H1 (cell line): Measurements from ENCODE around the gene MFN1. TPM values are rescaled to one million over a fixed set of nuclear protein-coding genes. Genes with fewer than 3 reads are reported as not detected.

ENCODE experiments used
- CTCF ChIA-PET: fragments of 300-600 bp; sonication (Branson Sonifier 250); formaldehyde crosslinking; loops from one replicate; lab custom pipeline; 2021; ENCODE audit not compliant: partially characterized antibody; lab: Charles Lee
- POLR2A ChIA-PET: fragments of 300-600 bp; sonication (Branson Sonifier 250); formaldehyde crosslinking; loops from one replicate; lab custom pipeline; 2021; ENCODE audit warnings: inconsistent platforms; ENCODE audit not compliant: partially characterized antibody; lab: Charles Lee
- DNase-seq, 2 experiments: peaks; one replicate each; pipeline versions ENCODE4 v3.0.0 to v3.0.0-alpha.2; 2010 to 2022; ENCODE audit warnings: low spot score in 2 of 2, low read depth in 1 of 2, mixed read lengths in 1 of 2
- FAIRE-seq: peaks from 2 replicates; lab custom pipeline; 2011; peaks lifted over from hg19 to GRCh38; lab: Jason Lieb, UNC
- H2AFZ ChIP-seq: 2 replicates; pipeline ENCODE4 v1.8.1; 2012; ENCODE audit warnings: low read length, inconsistent platforms
- H2AK5ac ChIP-seq: 2 replicates; pipeline ENCODE4 v1.6.1; 2013; ENCODE audit warnings: low read depth, low read length
- H2BK120ac ChIP-seq: replicated peaks from 2 replicates; pipeline ENCODE3; 2013; ENCODE audit warnings: low read depth, low read length, inconsistent platforms
- H2BK12ac ChIP-seq: 2 replicates; pipeline ENCODE4 v1.6.1; 2013; ENCODE audit warnings: low read depth, low read length
- H2BK15ac ChIP-seq: 2 replicates; pipeline ENCODE4 v1.6.1; 2013; ENCODE audit warnings: low read length
- H2BK20ac ChIP-seq: 2 replicates; pipeline ENCODE4 v1.6.1; 2013; ENCODE audit warnings: low read length
- H2BK5ac ChIP-seq: 2 replicates; pipeline ENCODE4 v1.6.1; 2013; ENCODE audit warnings: low read depth, low read length
- H3K14ac ChIP-seq: 2 replicates; pipeline ENCODE4 v1.6.1; 2013; ENCODE audit warnings: inconsistent platforms; ENCODE audit not compliant: insufficient read length
- H3K18ac ChIP-seq: 2 replicates; pipeline ENCODE4 v1.6.1; 2013; ENCODE audit warnings: low read length; ENCODE audit errors: extremely low read depth
- H3K23ac ChIP-seq: 2 replicates; pipeline ENCODE4 v1.6.1; 2013; ENCODE audit warnings: inconsistent platforms; ENCODE audit not compliant: insufficient read length
- H3K23me2 ChIP-seq: 2 replicates; pipeline ENCODE4 v1.6.1; 2013; ENCODE audit warnings: low read depth, low read length
- H3K27ac ChIP-seq: 2 replicates; pipeline ENCODE4 v1.6.1; 2011; ENCODE audit warnings: low read depth, low read length, inconsistent platforms
- H3K27me3 ChIP-seq, 4 experiments: replicated peaks in 1 of 4; 1 replicate in 1 of 4; 2 replicates in 3 of 4; pipeline versions ENCODE4 v1.6.1 to v1.8.1; 2011 to 2013; ENCODE audit warnings: low read length in 3 of 4, mild to moderate bottlenecking in 3 of 4, inconsistent platforms in 2 of 4, mixed read lengths in 2 of 4, moderate library complexity in 1 of 4; ENCODE audit not compliant: control insufficient read depth in 3 of 4, insufficient read depth in 3 of 4; ENCODE audit errors: extremely low read depth in 1 of 4
- H3K36me3 ChIP-seq, 4 experiments: 2 replicates each; pipeline versions ENCODE4 v1.6.1 to v1.8.1; 2011 to 2013; ENCODE audit warnings: mild to moderate bottlenecking in 4 of 4, low read length in 3 of 4, moderate library complexity in 2 of 4, control low read depth in 1 of 4, inconsistent platforms in 1 of 4; ENCODE audit not compliant: insufficient read depth in 4 of 4, control insufficient read depth in 2 of 4
- H3K4ac ChIP-seq: replicated peaks from 2 replicates; pipeline ENCODE3; 2013; ENCODE audit warnings: low read length, low read depth, mixed read lengths, inconsistent platforms; ENCODE audit not compliant: insufficient read length
- H3K4me1 ChIP-seq, 4 experiments: replicated peaks in 1 of 4; 1 replicate in 1 of 4; 2 replicates in 3 of 4; pipeline versions ENCODE4 v1.6.1 to v1.8.1; 2011 to 2013; ENCODE audit warnings: low read length in 3 of 4, inconsistent platforms in 2 of 4, mixed read lengths in 1 of 4; ENCODE audit not compliant: insufficient read depth in 4 of 4, control insufficient read depth in 3 of 4
- H3K4me2 ChIP-seq, 2 experiments: 2 replicates each; pipeline versions ENCODE4 v1.6.1 to v1.8.1; 2011 to 2013; ENCODE audit warnings: low read depth in 2 of 2, low read length in 2 of 2, control low read depth in 1 of 2, inconsistent platforms in 1 of 2, mild to moderate bottlenecking in 1 of 2; ENCODE audit not compliant: insufficient read depth in 1 of 2
- H3K4me3 ChIP-seq, 4 experiments: fragments of 200-600, 300-600 bp in 1 of 4; sonication (generic), shearing (Covaris generic), sonication (Bioruptor Twin) in 1 of 4; 2 replicates each; pipeline versions ENCODE4 v1.5.1 to v1.8.1; 2011 to 2016; ENCODE audit warnings: low read length in 4 of 4, low read depth in 3 of 4, control low read depth in 2 of 4, inconsistent platforms in 2 of 4, mild to moderate bottlenecking in 2 of 4, mixed read lengths in 1 of 4, moderate library complexity in 1 of 4; ENCODE audit not compliant: insufficient read depth in 2 of 4; ENCODE audit errors: extremely low read depth in 1 of 4
- H3K56ac ChIP-seq: replicated peaks from 2 replicates; pipeline ENCODE3; 2013; ENCODE audit warnings: low read depth, mild to moderate bottlenecking, mixed read lengths, low read length, inconsistent platforms; ENCODE audit not compliant: insufficient read length
- H3K79me1 ChIP-seq: 2 replicates; pipeline ENCODE4 v1.6.1; 2013; ENCODE audit warnings: low read depth, low read length, control low read depth
- H3K79me2 ChIP-seq, 2 experiments: 2 replicates each; pipeline versions ENCODE4 v1.6.1 to v1.8.1; 2012 to 2013; ENCODE audit warnings: low read length in 2 of 2, mild to moderate bottlenecking in 2 of 2, inconsistent platforms in 1 of 2; ENCODE audit not compliant: insufficient read depth in 2 of 2, control insufficient read depth in 1 of 2
- H3K9ac ChIP-seq, 4 experiments: replicated peaks in 1 of 4; 1 replicate in 1 of 4; 2 replicates in 3 of 4; pipeline versions ENCODE4 v1.6.1 to v1.8.1; 2011 to 2013; ENCODE audit warnings: low read depth in 3 of 4, low read length in 3 of 4, control low read depth in 2 of 4, mild to moderate bottlenecking in 2 of 4, moderate library complexity in 2 of 4, inconsistent platforms in 1 of 4; ENCODE audit errors: extremely low read depth in 1 of 4
- H3K9me3 ChIP-seq, 2 experiments: 2 replicates each; pipeline versions ENCODE4 v1.6.1 to v1.8.1; 2012 to 2013; ENCODE audit warnings: mild to moderate bottlenecking in 2 of 2, moderate library complexity in 2 of 2, control low read depth in 1 of 2, inconsistent platforms in 1 of 2, low read depth in 1 of 2, low read length in 1 of 2, mixed read lengths in 1 of 2; ENCODE audit not compliant: insufficient read depth in 2 of 2
- H4K20me1 ChIP-seq, 2 experiments: replicated peaks in 1 of 2; 2 replicates each; pipeline versions ENCODE3 to v1.8.1; 2011 to 2013; ENCODE audit warnings: inconsistent platforms in 2 of 2, low read length in 2 of 2, mild to moderate bottlenecking in 1 of 2; ENCODE audit not compliant: insufficient read depth in 2 of 2, control insufficient read depth in 1 of 2
- H4K5ac ChIP-seq: 2 replicates; pipeline ENCODE4 v1.6.1; 2013; ENCODE audit warnings: low read length, low read depth, mixed read lengths, inconsistent platforms; ENCODE audit not compliant: insufficient read length
- H4K8ac ChIP-seq: 2 replicates; pipeline ENCODE4 v1.8.0; 2013; ENCODE audit warnings: mild to moderate bottlenecking, moderate library complexity, low read length, inconsistent platforms; ENCODE audit not compliant: insufficient read depth; ENCODE audit errors: extremely low read depth
- H4K91ac ChIP-seq: replicated peaks from 2 replicates; pipeline ENCODE3; 2013; ENCODE audit warnings: low read length, mixed read lengths, inconsistent platforms; ENCODE audit not compliant: insufficient read length
- GTF2F1 ChIP-seq: IDR thresholded peaks from 2 replicates; pipeline ENCODE4 v1.6.1; 2012; ENCODE audit warnings: low read depth, low read length, improper control_type of control experiment, borderline replicate concordance
- KDM5A ChIP-seq: fragments of 200-600 bp; IDR thresholded peaks from 2 replicates; pipeline ENCODE4 v1.7.1; 2012; ENCODE audit warnings: mild to moderate bottlenecking, low read length, inconsistent platforms, mixed read lengths
- RXRA ChIP-seq: IDR thresholded peaks from 2 replicates; pipeline ENCODE4 v1.6.1; 2011; ENCODE audit warnings: low read depth, mild to moderate bottlenecking, low read length, moderate library complexity; ENCODE audit not compliant: insufficient read depth
- WGBS, 2 experiments: shearing (Covaris generic) in 1 of 2; methylation state at CpG; one replicate each; pipeline versions ENCODE4 v1.1.6 to v1.1.7; 2013 to 2015; ENCODE audit warnings: low lambda C conversion rate in 2 of 2, mixed read lengths in 2 of 2, inconsistent platforms in 1 of 2, low coverage in 1 of 2, missing lambda C conversion rate in 1 of 2; ENCODE audit not compliant: insufficient replicate concordance in 2 of 2, insufficient coverage in 1 of 2, insufficient read length in 1 of 2; ENCODE audit errors: extremely low coverage in 1 of 2, missing lambda C conversion rate in 1 of 2; 5-methylcytosine and 5-hydroxymethylcytosine counted together
- polyA plus RNA-seq, 7 experiments: library from polyadenylated mRNA; depleted of rRNA in 3 of 7; stranded (reverse) in 5 of 7; unstranded in 2 of 7; fragments of >200 nt in 5 of 7; fragments of 200-250 nt in 2 of 7; gene quantifications; 1 replicate in 5 of 7; 2 replicates in 1 of 7; 4 replicates in 1 of 7; pipeline versions ENCODE4 v1.2.1 to v1.2.3, GENCODE V29; 2011 to 2013; ENCODE audit warnings: missing spikeins in 2 of 7, mixed read lengths in 2 of 7
- total RNA-seq: library from RNA; stranded (reverse); fragmentation: NEBNext Ultra II Directional; extraction: Animal tissue kit (Norgen Biotek cat#: 25700); gene quantifications from 2 replicates; pipeline ENCODE4 v1.2.1, GENCODE V29; 2021

MFN1 gene
- total and polyA plus RNA-seq, 2 of the 8 experiments (the other 6 are each of a cell fraction or from before 2014, with no cell fraction given): 9.1 to 35.6 TPM

DNA sequence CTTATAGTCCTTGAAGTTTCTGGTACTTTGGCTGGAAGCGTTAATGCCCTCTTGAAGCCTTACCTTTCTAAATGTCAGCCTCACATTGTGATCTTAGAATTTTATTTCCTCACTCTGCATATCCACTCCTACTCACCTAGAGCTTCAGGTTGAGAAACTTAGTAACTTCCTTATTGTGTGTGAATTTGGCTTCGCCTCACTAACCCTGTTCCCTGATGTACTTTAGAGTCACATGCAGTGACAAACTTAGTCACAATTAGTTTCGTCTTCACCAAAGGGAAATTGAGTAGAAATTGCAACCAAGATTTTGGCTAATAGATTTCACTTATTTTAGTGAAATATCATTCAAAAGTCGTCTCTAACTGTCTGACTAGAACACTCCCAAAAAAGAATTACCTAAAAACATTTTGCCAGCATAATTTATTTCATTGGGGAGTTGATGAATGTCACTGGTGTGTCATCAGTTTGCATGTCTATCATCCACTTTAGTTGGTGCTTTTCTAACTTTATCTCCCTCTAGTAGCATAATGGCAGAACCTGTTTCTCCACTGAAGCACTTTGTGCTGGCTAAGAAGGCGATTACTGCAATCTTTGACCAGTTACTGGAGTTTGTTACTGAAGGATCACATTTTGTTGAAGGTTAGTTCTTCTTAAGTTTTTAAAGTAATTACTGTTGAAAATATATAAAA lies 960 bp downstream of the MFN1 start:
- H2AFZ ChIP-seq: 0 out of 2 replicates have a peak overlapping the region, but pooled peaks have one; percentile 27
- CTCF ChIA-PET: no interaction called here

More for the DNA sequence above, 960 bp downstream of the MFN1 start:
- TF ChIP-seq RXRA: no peak
- TF ChIP-seq KDM5A: no peak
- no peak for TF ChIP-seq GTF2F1
- H3K27me3 ChIP-seq: no peaks in the 10 kb centered on the region
- no peak overlapping the region for H3K56ac ChIP-seq
- peaks cover 0 to 18% (median 2%) of the 10 kb centered on the region in 4 experiments; a peak in 4 of 8 replicates for H3K36me3 ChIP-seq
- WGBS, 2 experiments: 58% methylated on average over 5 of the region's 5 CpGs; no CpG with 5 or more reads in 1 of the 2 experiments
- POLR2A ChIA-PET: interaction anchor here (0.9 to 1.9 kb wide), 3 partner anchors 25 to 445 kb away, joined by 3 to 9 read pairs (median 4); partner anchors contain the start of genes MRPL47, NDUFB5 and ZNF639
- no peak overlapping the region for H3K18ac ChIP-seq
- no peak overlapping the region for H4K91ac ChIP-seq
- DNase-seq (no peak), FAIRE-seq (no peak)
- H3K23me2 ChIP-seq: peaks cover 6% of the 10 kb centered on the region
- H2BK15ac ChIP-seq: no peak overlapping the region
- H3K79me2 ChIP-seq: peaks cover 0 to 10% of the 10 kb centered on the region in 2 experiments; a peak in 3 of 4 replicates
- H4K20me1 ChIP-seq: peaks cover 0 to 3% of the 10 kb centered on the region in 2 experiments
- H3K4ac ChIP-seq: no peak overlapping the region
- no peaks in the 10 kb centered on the region; the same call in 1 of the 2 replicates for H3K79me1 ChIP-seq
- H3K9me3 ChIP-seq: peaks cover 0 to 3% of the 10 kb centered on the region in 2 experiments; a peak in 1 of 4 replicates
- H3K4me2 ChIP-seq: peak overlapping the region; percentile 64 to 87
- no peak overlapping the region for H4K8ac ChIP-seq
- H2BK20ac ChIP-seq: no peak overlapping the region
- no peak overlapping the region for H3K14ac ChIP-seq
- no peak overlapping the region for H2AK5ac ChIP-seq
- H3K9ac ChIP-seq: peak overlapping the region; percentile 64 to 69 (median 65); a peak in 6 of 7 replicates
- no peak overlapping the region for H2BK120ac ChIP-seq
- H4K5ac ChIP-seq: no peak overlapping the region
- peak overlapping the region; percentile 69 to 91 (median 84) for H3K4me3 ChIP-seq
- no peak overlapping the region for H2BK5ac ChIP-seq
- no peak overlapping the region for H2BK12ac ChIP-seq
- no peak overlapping the region for H3K23ac ChIP-seq
- H3K4me1 ChIP-seq: peaks cover 0 to 5% (median 1%) of the 10 kb centered on the region in 4 experiments; a peak in 1 of 7 replicates
- no peak overlapping the region for H3K27ac ChIP-seq
